Choroid plexus epithelial cell (primary cell): Measurements from ENCODE around the gene ZNRF3.

Experiments used
- DNase-seq: peaks from one replicate; pipeline ENCODE4 v3.0.0-alpha.2; 2010; ENCODE audit warnings: low read depth
- H3K4me3 ChIP-seq: 2 replicates; pipeline ENCODE4 v1.5.1; 2011; ENCODE audit warnings: low read depth, mild to moderate bottlenecking, control low read depth, low read length, moderate library complexity
- CTCF ChIP-seq: conservative IDR thresholded peaks from 2 replicates; pipeline ENCODE4 v1.5.1; 2011; ENCODE audit warnings: low read depth, mild to moderate bottlenecking, control low read depth, inconsistent platforms, low read length, moderate library complexity

ZNRF3 gene

GRCh38 chr22:29016067-29016938, 132.9 kb downstream of the ZNRF3 start:
- no peak overlapping the region for H3K4me3 ChIP-seq
- DNase-seq, result no peak
- no peak for TF ChIP-seq CTCF

- H3K4me3 ChIP-seq, result no peak overlapping the region
- DNase-seq, result no peak
- TF ChIP-seq CTCF, result no peak
Observed at GRCh38 chr22:29018293-29019189, 135.2 kb downstream of the ZNRF3 start.

- TF ChIP-seq CTCF, result no peak
- peak; percentile 11 for DNase-seq
- H3K4me3 ChIP-seq, result no peak overlapping the region
Observed at GRCh38 chr22:29022101-29022817, 138.9 kb downstream of the ZNRF3 start.

- H3K4me3 ChIP-seq, result no peak overlapping the region
- TF ChIP-seq CTCF, result no peak
- DNase-seq, result no peak
Observed at GRCh38 chr22:29023172-29023796, 139.9 kb downstream of the ZNRF3 start.

GRCh38 chr22:29026579-29026978, 143.2 kb downstream of the ZNRF3 start:
- no peak overlapping the region for H3K4me3 ChIP-seq
- no peak for TF ChIP-seq CTCF

GRCh38 chr22:29028468-29028867, 145.1 kb downstream of the ZNRF3 start:
- H3K4me3 ChIP-seq, result no peak overlapping the region
- no peak for DNase-seq
- TF ChIP-seq CTCF, result no peak

More at GRCh38 chr22:29026579-29026978, 143.2 kb downstream of the ZNRF3 start:
- DNase-seq, result no peak
